HFF-Myc (cell line): ENCODE data around the gene SPHK2.
A peak's percentile ranks its signal among the peaks of the same experiment; 100 is the strongest.

ENCODE experiments used
- DNase-seq: peaks from one replicate; pipeline ENCODE4 v3.0.0-alpha.2; 2011; ENCODE audit warnings: low read depth; ENCODE audit errors: extremely low read depth
- H3K4me3 ChIP-seq: replicated peaks from 2 replicates; pipeline ENCODE4 v1.5.1; 2011; ENCODE audit warnings: low read depth, mild to moderate bottlenecking, control low read depth, low read length
- TF ChIP-seq, protein P1 (sequence below): IDR thresholded peaks from 2 replicates; pipeline ENCODE4 v1.5.1; 2012; ENCODE audit warnings: mild to moderate bottlenecking, low read depth, low read length, control low read depth; ENCODE audit errors: missing control alignments

The SPHK2 gene

DNA sequence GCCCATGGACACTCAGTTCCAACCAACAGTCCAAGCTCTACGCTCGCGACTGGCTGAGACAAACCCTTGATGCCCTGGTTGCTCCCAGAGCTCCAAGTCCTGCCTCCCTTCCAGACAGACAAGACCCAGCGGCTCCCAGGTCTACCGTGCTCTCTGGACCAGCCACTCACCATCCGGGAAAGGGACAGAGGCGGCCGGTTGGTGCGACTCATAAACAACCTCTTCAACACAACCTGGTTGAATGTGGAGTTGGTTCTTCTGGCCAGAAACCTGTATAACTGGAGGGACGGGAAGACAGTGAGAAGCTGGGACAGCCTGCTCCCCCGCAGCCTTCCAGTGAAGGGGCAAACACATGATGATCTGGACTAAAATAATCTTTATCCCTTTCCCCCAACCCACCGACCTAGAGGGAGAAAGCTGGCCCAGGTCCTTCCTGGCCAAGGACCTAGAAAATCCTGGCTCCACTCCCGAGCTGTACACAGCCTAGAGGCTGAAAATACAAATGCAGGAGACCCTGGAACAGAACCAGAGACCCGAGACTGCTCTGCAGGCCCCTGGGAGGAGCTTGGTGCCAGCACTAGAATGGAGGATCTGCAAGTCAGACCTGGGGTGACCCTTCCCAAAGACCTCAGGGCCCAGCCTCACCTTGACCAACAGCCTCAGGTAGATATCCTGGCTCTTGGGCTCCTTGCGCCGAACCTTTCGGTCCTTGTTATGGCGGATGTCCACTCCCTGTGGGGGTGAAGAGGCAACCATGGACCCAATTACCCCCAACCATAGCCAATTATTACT lies 2.0 kb upstream of the SPHK2 start:
- peak overlapping the region; percentile 90 for H3K4me3 ChIP-seq
- TF ChIP-seq, protein P1, sequence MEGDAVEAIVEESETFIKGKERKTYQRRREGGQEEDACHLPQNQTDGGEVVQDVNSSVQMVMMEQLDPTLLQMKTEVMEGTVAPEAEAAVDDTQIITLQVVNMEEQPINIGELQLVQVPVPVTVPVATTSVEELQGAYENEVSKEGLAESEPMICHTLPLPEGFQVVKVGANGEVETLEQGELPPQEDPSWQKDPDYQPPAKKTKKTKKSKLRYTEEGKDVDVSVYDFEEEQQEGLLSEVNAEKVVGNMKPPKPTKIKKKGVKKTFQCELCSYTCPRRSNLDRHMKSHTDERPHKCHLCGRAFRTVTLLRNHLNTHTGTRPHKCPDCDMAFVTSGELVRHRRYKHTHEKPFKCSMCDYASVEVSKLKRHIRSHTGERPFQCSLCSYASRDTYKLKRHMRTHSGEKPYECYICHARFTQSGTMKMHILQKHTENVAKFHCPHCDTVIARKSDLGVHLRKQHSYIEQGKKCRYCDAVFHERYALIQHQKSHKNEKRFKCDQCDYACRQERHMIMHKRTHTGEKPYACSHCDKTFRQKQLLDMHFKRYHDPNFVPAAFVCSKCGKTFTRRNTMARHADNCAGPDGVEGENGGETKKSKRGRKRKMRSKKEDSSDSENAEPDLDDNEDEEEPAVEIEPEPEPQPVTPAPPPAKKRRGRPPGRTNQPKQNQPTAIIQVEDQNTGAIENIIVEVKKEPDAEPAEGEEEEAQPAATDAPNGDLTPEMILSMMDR, result no peak
- no peak for DNase-seq

DNA sequence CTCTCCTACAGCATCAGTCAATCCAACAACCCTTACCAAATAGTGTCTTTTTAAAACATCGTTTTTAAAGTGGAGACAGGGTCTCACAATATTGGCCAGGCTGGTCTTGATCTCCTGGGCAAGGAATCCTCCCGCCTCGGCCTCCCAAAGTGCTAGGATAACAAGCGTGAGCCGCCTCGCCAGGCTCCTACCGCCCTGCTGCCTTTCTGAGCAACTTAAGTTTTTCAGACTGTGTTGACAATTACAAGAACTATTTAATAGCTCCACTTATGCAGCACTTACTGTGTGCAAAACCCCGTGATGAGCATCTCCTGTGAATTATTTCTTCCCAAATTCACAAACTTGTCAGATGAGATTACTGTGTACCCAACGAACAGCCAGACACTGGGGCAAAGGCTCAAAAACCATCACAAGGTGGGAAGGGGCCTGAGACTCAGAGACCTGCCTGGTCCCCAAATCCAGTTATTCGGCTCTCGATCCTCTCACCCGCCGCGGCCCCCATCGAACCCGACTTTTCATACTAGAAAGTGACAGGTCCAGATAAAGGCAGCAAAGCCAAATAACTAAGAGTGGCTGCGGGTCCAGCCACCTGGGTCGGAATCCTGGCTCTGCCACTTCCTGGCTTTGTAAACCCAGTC lies 909 bp upstream of the SPHK2 start:
- TF ChIP-seq, protein P1, result no peak
- no peak for DNase-seq
- peak overlapping the region; percentile 90 for H3K4me3 ChIP-seq

DNA sequence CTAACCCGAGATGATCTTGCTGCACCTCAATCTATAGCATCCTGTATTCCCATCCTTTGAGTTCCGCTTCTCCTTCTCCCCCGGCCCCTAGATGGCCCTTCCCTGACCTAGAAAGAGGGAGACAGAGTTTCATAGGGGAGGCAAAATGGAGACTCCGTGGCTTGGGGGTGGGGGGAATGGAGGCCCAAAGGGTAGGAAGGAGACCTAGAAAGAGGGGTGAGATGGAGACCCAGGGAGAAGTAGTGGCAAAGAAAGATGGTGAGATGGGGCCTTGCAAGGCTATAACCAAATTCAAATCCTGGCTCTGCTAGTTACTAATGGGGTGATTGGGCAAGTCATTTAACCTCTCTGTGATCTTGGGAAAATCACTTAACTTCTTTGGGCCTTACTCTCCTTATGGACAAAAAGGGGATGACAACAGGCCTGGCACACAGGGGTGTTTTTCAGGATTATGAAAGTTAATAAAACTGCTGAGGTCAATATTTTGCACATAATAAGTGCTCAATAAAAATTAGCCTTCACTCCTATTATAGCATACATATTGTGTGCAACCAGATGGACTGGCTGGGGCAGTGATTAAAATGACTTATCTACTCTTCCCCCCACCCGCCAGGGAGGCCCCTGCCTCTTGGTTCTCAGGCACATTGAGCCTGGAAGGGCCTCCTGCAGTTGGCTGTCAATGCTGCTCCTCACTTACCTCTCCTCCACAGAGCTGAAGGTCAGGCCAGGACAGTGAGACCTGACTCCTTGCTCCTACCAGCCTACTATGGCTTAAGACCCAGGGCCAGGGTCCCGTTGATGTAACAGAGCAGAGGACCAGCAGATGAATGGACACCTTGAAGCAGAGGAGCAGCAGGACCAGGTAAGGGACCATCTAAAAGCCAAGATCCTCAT lies 633 bp downstream of the SPHK2 start:
- H3K4me3 ChIP-seq, result peak overlapping the region; percentile 90
- TF ChIP-seq, protein P1, result no peak
- DNase-seq, result no peak

DNA sequence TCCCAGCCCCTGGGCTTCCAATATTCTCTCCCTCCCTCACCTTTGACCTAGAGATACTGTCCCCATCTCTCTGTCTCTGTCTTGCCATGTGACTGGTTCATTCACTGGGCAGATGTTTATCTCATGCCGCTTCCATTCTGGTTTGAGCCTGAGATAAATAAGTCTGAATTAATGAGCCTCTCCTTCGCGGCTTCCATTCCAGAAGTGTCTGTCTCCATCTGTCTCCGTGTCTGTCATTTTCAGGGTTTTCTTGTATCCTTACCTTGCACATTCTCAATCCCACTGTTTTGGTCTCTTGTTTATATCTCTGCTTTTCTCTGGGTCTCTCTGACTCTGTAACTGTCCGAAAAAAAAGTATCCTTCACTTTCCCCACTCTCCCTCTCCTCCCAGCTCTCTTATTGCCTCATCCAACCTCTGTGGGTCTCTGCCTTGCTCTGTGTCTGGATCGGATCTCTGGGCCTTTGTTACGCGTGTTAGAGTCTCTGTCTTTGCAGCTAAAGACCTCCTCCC lies 4.3 kb downstream of the SPHK2 start:
- H3K4me3 ChIP-seq, result peak overlapping the region; percentile 71
- no peak for DNase-seq
- TF ChIP-seq, protein P1, result no peak

DNA sequence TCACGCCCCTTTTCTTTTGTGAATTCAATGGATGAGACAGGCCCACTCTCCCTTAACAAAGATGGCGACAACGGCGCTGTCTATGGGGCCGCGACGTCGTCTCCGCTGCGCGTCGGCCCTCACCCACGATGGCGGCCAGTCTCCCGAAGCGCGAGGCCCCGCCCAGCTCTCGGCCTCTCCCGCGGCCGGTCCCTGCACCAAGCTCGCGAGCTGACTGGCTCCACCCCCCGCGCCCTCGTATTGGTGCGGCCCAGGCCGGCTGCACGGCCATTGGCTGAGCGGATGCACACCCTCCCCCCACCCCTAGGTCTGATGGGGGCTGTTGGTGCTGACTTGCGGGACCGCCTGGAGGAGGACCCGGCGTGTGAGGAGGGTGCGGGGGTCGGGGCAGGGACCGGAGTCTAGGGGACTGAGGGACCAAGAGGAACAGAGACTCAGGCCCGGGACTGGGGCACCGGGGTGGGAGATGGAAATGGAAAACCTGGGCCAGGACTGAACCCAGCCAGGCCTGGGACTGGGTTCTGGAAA lies 4.8 kb downstream of the SPHK2 start:
- TF ChIP-seq, protein P1, result no peak
- peak; percentile 84 for DNase-seq
- H3K4me3 ChIP-seq, result peak overlapping the region; percentile 71
